Measurements from ENCODE around the gene SPSB2.

DNA sequence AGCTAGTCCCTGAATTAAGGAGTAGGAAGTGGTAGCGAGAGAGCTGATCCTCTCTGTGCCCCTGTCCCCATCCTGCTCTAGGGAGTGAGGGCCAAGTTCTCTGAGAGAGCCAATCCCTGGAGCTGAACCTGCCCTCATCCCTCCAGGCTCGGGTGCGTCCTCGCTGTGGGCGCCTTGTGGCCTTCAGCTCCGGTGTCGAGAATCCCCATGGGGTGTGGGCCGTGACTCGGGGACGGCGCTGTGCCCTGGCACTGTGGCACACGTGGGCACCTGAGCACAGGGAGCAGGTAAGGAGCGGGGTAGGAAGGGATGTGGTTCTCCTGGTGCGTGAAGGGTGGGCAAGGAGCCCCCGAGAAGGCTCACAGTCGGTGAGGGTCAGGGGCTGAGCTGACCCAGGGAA, 34.2 kb downstream of the SPSB2 start:
- TF ChIP-seq, protein P1, sequence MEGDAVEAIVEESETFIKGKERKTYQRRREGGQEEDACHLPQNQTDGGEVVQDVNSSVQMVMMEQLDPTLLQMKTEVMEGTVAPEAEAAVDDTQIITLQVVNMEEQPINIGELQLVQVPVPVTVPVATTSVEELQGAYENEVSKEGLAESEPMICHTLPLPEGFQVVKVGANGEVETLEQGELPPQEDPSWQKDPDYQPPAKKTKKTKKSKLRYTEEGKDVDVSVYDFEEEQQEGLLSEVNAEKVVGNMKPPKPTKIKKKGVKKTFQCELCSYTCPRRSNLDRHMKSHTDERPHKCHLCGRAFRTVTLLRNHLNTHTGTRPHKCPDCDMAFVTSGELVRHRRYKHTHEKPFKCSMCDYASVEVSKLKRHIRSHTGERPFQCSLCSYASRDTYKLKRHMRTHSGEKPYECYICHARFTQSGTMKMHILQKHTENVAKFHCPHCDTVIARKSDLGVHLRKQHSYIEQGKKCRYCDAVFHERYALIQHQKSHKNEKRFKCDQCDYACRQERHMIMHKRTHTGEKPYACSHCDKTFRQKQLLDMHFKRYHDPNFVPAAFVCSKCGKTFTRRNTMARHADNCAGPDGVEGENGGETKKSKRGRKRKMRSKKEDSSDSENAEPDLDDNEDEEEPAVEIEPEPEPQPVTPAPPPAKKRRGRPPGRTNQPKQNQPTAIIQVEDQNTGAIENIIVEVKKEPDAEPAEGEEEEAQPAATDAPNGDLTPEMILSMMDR (IDR thresholded peaks at IDR 0.05), result no peak
- TF ChIP-seq POLR2AphosphoS5 (IDR thresholded peaks at IDR 0.05; ENCODE audit: low read depth, low read length) (no peak), TCF7L2 (IDR thresholded peaks at IDR 0.05; ENCODE audit: low read depth, low read length) (no peak), SIN3A (IDR thresholded peaks at IDR 0.05; ENCODE audit: borderline replicate concordance, insufficient read depth, low read depth, low read length) (no peak)

Measured in Panc1 (cell line).